ENCODE measurements around the gene ATP6V0E1. TPM values are rescaled to one million over a fixed set of nuclear protein-coding genes. Genes with fewer than 3 reads are reported as not detected.

ATP6V0E1 gene
- total and polyA plus RNA-seq, 11 donors: 127 to 242 (median 204) TPM

GRCh38 chr5:172957458-172957857 lies 26.1 kb upstream of the ATP6V0E1 start:
- H3K4me3 ChIP-seq: no peak overlapping the region
- no peaks in the 10 kb centered on the region for H3K27me3 ChIP-seq
- no peak for TF ChIP-seq POLR2A (IDR thresholded peaks at IDR 0.05)
- TF ChIP-seq, protein P1, sequence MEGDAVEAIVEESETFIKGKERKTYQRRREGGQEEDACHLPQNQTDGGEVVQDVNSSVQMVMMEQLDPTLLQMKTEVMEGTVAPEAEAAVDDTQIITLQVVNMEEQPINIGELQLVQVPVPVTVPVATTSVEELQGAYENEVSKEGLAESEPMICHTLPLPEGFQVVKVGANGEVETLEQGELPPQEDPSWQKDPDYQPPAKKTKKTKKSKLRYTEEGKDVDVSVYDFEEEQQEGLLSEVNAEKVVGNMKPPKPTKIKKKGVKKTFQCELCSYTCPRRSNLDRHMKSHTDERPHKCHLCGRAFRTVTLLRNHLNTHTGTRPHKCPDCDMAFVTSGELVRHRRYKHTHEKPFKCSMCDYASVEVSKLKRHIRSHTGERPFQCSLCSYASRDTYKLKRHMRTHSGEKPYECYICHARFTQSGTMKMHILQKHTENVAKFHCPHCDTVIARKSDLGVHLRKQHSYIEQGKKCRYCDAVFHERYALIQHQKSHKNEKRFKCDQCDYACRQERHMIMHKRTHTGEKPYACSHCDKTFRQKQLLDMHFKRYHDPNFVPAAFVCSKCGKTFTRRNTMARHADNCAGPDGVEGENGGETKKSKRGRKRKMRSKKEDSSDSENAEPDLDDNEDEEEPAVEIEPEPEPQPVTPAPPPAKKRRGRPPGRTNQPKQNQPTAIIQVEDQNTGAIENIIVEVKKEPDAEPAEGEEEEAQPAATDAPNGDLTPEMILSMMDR (IDR thresholded peaks at IDR 0.05): no peak
- ATAC-seq (no peak), DNase-seq (no peak)
- no peaks in the 10 kb centered on the region for H3K9me3 ChIP-seq
- intact Hi-C loops (cut with DNase I): no loop called here
- peaks cover 0 to 15% (median 10%) of the 10 kb centered on the region in 9 donors for H3K36me3 ChIP-seq
- H3K4me1 ChIP-seq: peaks cover 3 to 23% (median 10%) of the 10 kb centered on the region in 12 donors
- H3K27ac ChIP-seq: no peak overlapping the region
- whole genome bisulfite sequencing, 4 donors: 53 to 69% (median 62%) methylated on average over 5 of the region's 5 CpGs

GRCh38 chr5:172958331-172959046 lies 25.1 kb upstream of the ATP6V0E1 start:
- peak overlapping the region; percentile 64 to 99 (median 88) for H3K4me3 ChIP-seq
- intact Hi-C loops (cut with DNase I): no loop called here
- peak overlapping the region; percentile 71 to 89 (median 81) for H3K27ac ChIP-seq
- H3K9me3 ChIP-seq: no peaks in the 10 kb centered on the region
- TF ChIP-seq, protein P1 (IDR thresholded peaks at IDR 0.05): no peak
- TF ChIP-seq POLR2A (IDR thresholded peaks at IDR 0.05): no peak
- peak; percentile 59 to 85 (median 71) for DNase-seq
- 3 to 7% (median 4%) methylated on average over 40 to 54 of the region's 54 CpGs for WGBS, 4 donors
- no peaks in the 10 kb centered on the region for H3K27me3 ChIP-seq
- H3K4me1 ChIP-seq: peaks cover 3 to 23% (median 10%) of the 10 kb centered on the region in 12 donors
- H3K36me3 ChIP-seq: peaks cover 0 to 24% (median 17%) of the 10 kb centered on the region in 9 donors
- peak; percentile 84 to 91 (median 87) for ATAC-seq

- 12 to 14% (median 13%) methylated on average over 24 to 28 of the region's 28 CpGs for WGBS, 4 donors
- H3K9me3 ChIP-seq: no peaks in the 10 kb centered on the region
- H3K27me3 ChIP-seq: no peaks in the 10 kb centered on the region
- H3K36me3 ChIP-seq: peaks cover 0 to 37% (median 25%) of the 10 kb centered on the region in 9 donors
- DNase-seq: no peak
- intact Hi-C loops (cut with DNase I): no loop called here
- ATAC-seq: no peak
- H3K27ac ChIP-seq: peak overlapping the region in 8 of 12 donors; percentile 71 to 88 (median 81)
- peak overlapping the region; percentile 64 to 99 (median 88) for H3K4me3 ChIP-seq
- peaks cover 3 to 23% (median 10%) of the 10 kb centered on the region in 12 donors for H3K4me1 ChIP-seq
- TF ChIP-seq POLR2A (IDR thresholded peaks at IDR 0.05): no peak
- TF ChIP-seq, protein P1 (IDR thresholded peaks at IDR 0.05): no peak
These were observed 23.5 kb upstream of the ATP6V0E1 start for GRCh38 chr5:172959824-172960799.
